GM12891 (cell line): ENCODE measurements around the gene PSMC3.

Experiments
- POLR2A ChIP-seq: IDR thresholded peaks from 2 replicates; pipeline ENCODE4 v1.6.1; 2011; ENCODE audit warnings: low read depth, low read length, control low read depth
- SPI1 ChIP-seq: IDR thresholded peaks from 2 replicates; pipeline ENCODE4 v1.6.1; 2011; ENCODE audit warnings: low read depth, low read length, control low read depth
- TAF1 ChIP-seq: IDR thresholded peaks from 2 replicates; pipeline ENCODE4 v1.6.1; 2011; ENCODE audit warnings: low read depth, low read length, control low read depth

GRCh38 chr11:47392546-47393162 is 33.6 kb downstream of the PSMC3 start:
- no peak for TF ChIP-seq TAF1
- no peak for TF ChIP-seq POLR2A
- TF ChIP-seq SPI1, result no peak
